Activated CD4-positive, alpha-beta T cell treated with anti-CD3 and anti-CD28 coated beads for 36 hours (primary cell): ENCODE results near the gene TMEM174. TPM values are rescaled to one million over a fixed set of nuclear protein-coding genes. Genes with fewer than 3 reads are reported as not detected.
"Not testable (repeated sequence)": the region's sequence is repeated elsewhere in the genome, so short reads cannot be mapped to it uniquely, and the experiment has no call there.

Source experiments
- ATAC-seq: fragments of 200-7000 bp; cut with Tn5 transposase; one replicate; pipeline ENCODE4 v1.10.0; 2021; ENCODE audit warnings: mild to moderate bottlenecking, moderate library complexity
- CTCF ChIA-PET: fragments of 350-600 bp; sonication (Branson Sonifier 250); formaldehyde crosslinking; loops from one replicate; lab custom pipeline; 2021; ENCODE audit warnings: antibody characterized with exemption; lab: Charles Lee
- POLR2A ChIA-PET: fragments of 350-600 bp; sonication (Branson Sonifier 250); formaldehyde crosslinking; loops from one replicate; lab custom pipeline; 2021; ENCODE audit warnings: antibody characterized with exemption, inconsistent platforms; lab: Charles Lee
- DNase-seq: peaks from one replicate; pipeline ENCODE4 v3.0.0-alpha.2; 2020
- H3K27ac Mint-ChIP-seq: one replicate; pipeline ENCODE4 v1.8.0; 2021; ENCODE audit warnings: mixed read lengths
- H3K27me3 Mint-ChIP-seq: one replicate; pipeline ENCODE4 v1.8.0; 2021; ENCODE audit warnings: mixed read lengths
- H3K36me3 Mint-ChIP-seq: one replicate; pipeline ENCODE4 v1.8.0; 2021; ENCODE audit warnings: low read depth, mixed read lengths
- H3K4me1 Mint-ChIP-seq: one replicate; pipeline ENCODE4 v1.8.0; 2021; ENCODE audit warnings: mixed read lengths
- H3K4me3 Mint-ChIP-seq: one replicate; pipeline ENCODE4 v1.8.0; 2021; ENCODE audit warnings: mild to moderate bottlenecking, moderate library complexity, mixed read lengths
- H3K9me3 Mint-ChIP-seq: one replicate; pipeline ENCODE4 v1.8.0; 2021; ENCODE audit warnings: low read depth, mixed read lengths
- intact Hi-C, 2 experiments: fragments of 100-400 bp; cut with DNase I in 1 of 2; cut with micrococcal nuclease in 1 of 2; formaldehyde crosslinking; loops; one replicate each; pipeline versions ENCODE4 v1.14.2 to v1.15.1; 2022 to 2024; cut with DNase I, micrococcal nuclease
- total RNA-seq, 2 experiments: library from RNA; stranded (reverse); gene quantifications; one replicate each; pipeline ENCODE4 v1.2.3, GENCODE V29; 2021

Gene TMEM174
- total RNA-seq, 2 experiments from 2014 or later, result not detected

DNA sequence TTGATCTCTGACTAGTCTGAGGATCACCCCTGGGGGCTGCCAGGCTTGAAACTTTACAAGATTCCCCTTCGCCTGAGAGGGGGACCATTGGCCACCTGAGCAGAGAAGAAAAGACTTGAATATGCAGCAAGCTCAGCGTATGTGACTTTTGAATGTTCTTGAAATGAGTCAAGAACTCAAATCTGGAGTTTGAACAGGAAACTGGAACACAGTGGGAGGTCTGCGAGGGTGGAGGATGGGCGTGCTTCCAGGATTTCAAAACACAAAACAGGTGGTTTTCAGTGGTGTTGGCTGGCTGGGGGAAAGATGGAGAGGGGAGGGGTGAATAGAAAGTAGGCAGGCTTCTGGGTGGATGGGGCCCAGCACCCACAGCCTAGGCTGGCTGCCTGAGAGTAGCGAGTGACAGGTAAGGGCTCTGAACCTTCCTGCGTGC is 40.6 kb downstream of the TMEM174 start:
- ChIA-PET CTCF (interaction anchor here (0.6 to 0.7 kb wide), 2 partner anchors 198 to 493 kb away, joined by 3 to 4 read pairs; no protein-coding TSS in a partner anchor), POLR2A (no interaction called here)
- H3K4me1 Mint-ChIP-seq, result peaks cover 14% of the 10 kb centered on the region
- intact Hi-C loops, result loop anchor here in 1 of 2 experiments (1.0 kb wide), 1 partner anchor 53 kb away; no protein-coding TSS in a partner anchor
- no peak overlapping the region for H3K27ac Mint-ChIP-seq
- DNase-seq, result peak; percentile 70
- peaks cover 7% of the 10 kb centered on the region for H3K36me3 Mint-ChIP-seq
- peaks cover 20% of the 10 kb centered on the region for H3K9me3 Mint-ChIP-seq
- peak; percentile 84 for ATAC-seq
- H3K27me3 Mint-ChIP-seq, result peaks cover 89% of the 10 kb centered on the region
- no peak overlapping the region for H3K4me3 Mint-ChIP-seq

DNA sequence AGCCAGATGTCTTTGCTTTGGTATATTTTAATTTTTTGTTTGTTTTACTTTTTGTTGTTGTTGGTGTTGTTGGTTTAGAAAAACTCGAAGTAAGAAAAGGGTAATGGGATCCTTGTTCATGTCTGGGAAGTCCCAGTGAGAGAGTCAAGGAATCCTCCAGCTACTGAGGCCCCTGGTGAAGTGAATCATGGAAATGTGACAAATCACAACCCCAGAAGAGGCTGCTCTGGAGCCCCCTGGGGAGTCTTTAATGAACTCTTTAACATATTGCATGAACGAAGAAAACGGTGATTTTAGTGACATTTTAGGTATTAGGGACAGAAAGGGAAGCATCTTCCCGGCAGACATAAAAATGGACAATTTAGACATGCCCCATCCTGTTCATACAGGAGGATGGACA is 41.3 kb downstream of the TMEM174 start:
- CTCF ChIA-PET, result interaction anchor here (0.6 to 3.1 kb wide), 2 partner anchors 12 to 492 kb away, joined by 4 to 28 read pairs; no protein-coding TSS in a partner anchor
- intact Hi-C loops, result loop anchor here in 1 of 2 experiments (2.0 kb wide), 1 partner anchor 260 kb away; no protein-coding TSS in a partner anchor
- Mint-ChIP-seq H3K4me1 (peaks cover 14% of the 10 kb centered on the region), H3K4me3 (no peak overlapping the region), H3K36me3 (peaks cover 7% of the 10 kb centered on the region), H3K9me3 (peaks cover 14% of the 10 kb centered on the region), H3K27ac (no peak overlapping the region), H3K27me3 (peaks cover 83% of the 10 kb centered on the region)
- POLR2A ChIA-PET, result no interaction called here
- ATAC-seq (no peak), DNase-seq (no peak)

DNA sequence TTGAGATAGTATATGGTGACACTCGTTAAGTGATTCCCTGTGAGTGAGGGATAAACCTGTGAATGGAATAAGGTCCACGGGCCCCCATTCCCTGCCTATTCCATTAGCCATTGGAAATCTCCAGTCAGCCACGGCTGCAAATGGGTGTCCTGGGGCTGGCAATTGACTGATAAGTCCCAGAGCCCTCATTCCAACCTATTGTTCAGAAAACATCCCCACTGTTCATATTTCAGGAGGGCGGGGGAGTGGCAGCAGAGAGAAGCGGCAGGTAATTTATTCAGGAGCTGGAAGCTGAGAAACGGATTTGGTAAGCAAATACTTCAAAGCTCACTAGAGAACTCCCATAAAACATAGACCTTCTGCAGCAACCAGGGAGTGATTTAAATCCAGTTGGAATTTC is 42.0 kb downstream of the TMEM174 start:
- intact Hi-C loops, result loop anchor here (2.0 to 5.0 kb wide), 3 partner anchors 82 to 260 kb away; no protein-coding TSS in a partner anchor

DNA sequence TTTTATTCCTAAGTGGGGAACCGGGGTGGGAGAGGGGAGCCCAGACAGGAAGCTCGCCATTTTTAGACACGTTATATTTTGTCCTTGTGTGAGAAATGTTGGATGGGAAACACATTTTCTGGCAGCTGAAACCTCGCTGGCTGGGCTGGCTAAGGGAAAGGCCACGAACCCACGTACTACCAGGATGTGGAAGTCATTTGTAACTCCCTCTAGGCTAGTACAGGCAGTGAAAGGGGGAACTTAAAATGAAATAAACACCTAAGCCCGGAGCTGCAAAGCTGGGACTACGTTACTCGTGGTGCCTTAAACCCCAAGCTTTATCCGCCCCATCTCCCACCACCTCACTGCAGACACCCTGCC is 42.5 kb downstream of the TMEM174 start:
- no peak overlapping the region for H3K4me3 Mint-ChIP-seq
- H3K27ac Mint-ChIP-seq, result no peak overlapping the region
- peaks cover 14% of the 10 kb centered on the region for H3K4me1 Mint-ChIP-seq
- ATAC-seq (no peak), DNase-seq (no peak)
- H3K27me3 Mint-ChIP-seq, result peaks cover 80% of the 10 kb centered on the region
- ChIA-PET CTCF (interaction anchor here (0.7 to 3.1 kb wide), 14 partner anchors 9 to 236 kb away, joined by 3 to 28 read pairs (median 3); no protein-coding TSS in a partner anchor), POLR2A (no interaction called here)
- no peaks in the 10 kb centered on the region for H3K36me3 Mint-ChIP-seq
- H3K9me3 Mint-ChIP-seq, result peaks cover 5% of the 10 kb centered on the region
- intact Hi-C loops, result loop anchor here (2.0 to 5.0 kb wide), 3 partner anchors 82 to 261 kb away; no protein-coding TSS in a partner anchor

More for the DNA sequence above, 42.0 kb downstream of the TMEM174 start:
- H3K27me3 Mint-ChIP-seq, result peaks cover 81% of the 10 kb centered on the region
- no peak overlapping the region for H3K27ac Mint-ChIP-seq
- DNase-seq (no peak), ATAC-seq (no peak)
- ChIA-PET CTCF (interaction anchor here (0.6 to 3.1 kb wide), 11 partner anchors 10 to 236 kb away, joined by 3 to 28 read pairs (median 3); no protein-coding TSS in a partner anchor), POLR2A (no interaction called here)
- H3K9me3 Mint-ChIP-seq, result peaks cover 8% of the 10 kb centered on the region
- peaks cover 14% of the 10 kb centered on the region for H3K4me1 Mint-ChIP-seq
- H3K36me3 Mint-ChIP-seq, result peaks cover 1% of the 10 kb centered on the region
- no peak overlapping the region for H3K4me3 Mint-ChIP-seq

DNA sequence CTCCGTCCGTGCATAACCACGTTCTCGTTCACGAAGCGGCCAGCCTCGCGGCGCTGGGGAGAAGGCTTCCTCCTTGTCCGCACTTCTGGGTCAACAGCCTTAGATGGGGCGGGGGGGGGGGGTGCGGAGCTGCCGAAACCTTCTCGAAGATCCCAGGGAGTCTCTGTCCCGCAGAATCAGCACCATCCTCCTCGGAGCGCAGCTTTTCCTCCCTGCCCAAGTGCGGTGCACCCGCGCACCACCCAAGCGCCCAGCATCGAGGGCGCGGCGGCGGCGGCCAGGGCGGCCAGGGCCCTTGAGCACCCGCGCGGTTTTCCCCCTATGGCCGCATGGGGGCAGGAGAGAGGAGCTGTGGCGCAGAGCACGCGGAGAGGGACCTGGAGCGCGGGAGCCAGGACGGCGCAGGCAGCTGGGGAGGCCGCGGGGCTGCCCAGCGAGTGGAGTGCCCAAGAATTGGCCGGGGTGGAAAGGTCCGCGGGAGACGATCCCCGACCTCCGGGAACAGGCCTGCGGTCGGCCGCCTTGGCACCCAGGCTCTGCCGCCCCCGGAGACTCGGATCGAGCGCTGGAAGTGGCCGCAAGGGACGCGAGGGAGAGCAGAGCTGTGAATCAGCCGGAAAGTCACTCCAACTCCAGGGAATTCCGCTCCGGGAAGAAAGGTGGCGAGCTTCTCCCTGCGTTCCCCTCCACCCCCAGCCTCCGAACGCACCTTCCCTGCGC is 43.1 kb downstream of the TMEM174 start:
- ChIA-PET CTCF (interaction anchor here (0.6 to 3.1 kb wide), 25 partner anchors 9 to 448 kb away, joined by 3 to 28 read pairs (median 3); no protein-coding TSS in a partner anchor), POLR2A (no interaction called here)
- H3K27ac Mint-ChIP-seq, result no peak overlapping the region
- H3K9me3 Mint-ChIP-seq, result peaks cover 5% of the 10 kb centered on the region
- H3K4me3 Mint-ChIP-seq, result no peak overlapping the region
- ATAC-seq, result peak; percentile 82
- H3K27me3 Mint-ChIP-seq, result peaks cover 76% of the 10 kb centered on the region
- peak; percentile 84 for DNase-seq
- peaks cover 14% of the 10 kb centered on the region for H3K4me1 Mint-ChIP-seq
- intact Hi-C loops, result loop anchor here (1.0 to 5.0 kb wide), 4 partner anchors 81 to 261 kb away; no protein-coding TSS in a partner anchor
- H3K36me3 Mint-ChIP-seq, result no peaks in the 10 kb centered on the region

DNA sequence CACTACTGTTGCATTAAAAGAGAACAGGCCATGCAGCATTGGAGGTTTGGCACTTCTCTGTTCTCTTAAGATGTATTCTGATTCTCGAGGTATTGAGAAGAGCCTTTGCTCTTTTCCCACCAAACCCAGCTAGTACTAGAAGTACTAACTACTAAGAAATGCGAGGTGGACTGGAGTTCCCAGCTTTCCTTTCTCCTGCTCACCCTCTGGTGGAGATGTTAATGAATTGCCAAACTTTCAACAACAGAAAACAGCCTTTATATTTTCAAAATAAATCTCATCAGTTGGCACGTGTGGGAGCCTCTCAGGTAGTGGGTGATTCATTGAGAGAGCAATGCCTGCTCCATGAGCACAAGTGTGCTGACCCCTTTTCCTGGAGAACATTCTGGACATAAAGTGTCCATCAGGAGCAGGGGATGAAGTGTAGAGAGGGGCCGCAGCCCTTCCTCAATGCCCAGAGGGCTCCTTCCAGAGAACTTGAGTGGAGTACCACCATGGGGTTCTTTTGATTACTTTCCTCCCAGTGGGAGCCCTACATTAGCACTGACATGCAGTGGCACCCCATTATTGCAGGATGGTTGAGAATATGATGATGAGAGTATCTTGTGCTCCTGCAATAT is 45.7 kb downstream of the TMEM174 start:
- peaks cover 67% of the 10 kb centered on the region for H3K27me3 Mint-ChIP-seq
- DNase-seq (no peak), ATAC-seq (no peak)
- intact Hi-C loops, result loop anchor here (5.0 kb wide), 2 partner anchors 79 to 234 kb away; no protein-coding TSS in a partner anchor
- H3K9me3 Mint-ChIP-seq, result no peaks in the 10 kb centered on the region
- H3K36me3 Mint-ChIP-seq, result no peaks in the 10 kb centered on the region
- no peak overlapping the region for H3K27ac Mint-ChIP-seq
- POLR2A ChIA-PET, result interaction anchor here (0.6 kb wide), 1 partner anchor 519 kb away, joined by 3 read pairs; no protein-coding TSS in a partner anchor
- no peak overlapping the region for H3K4me3 Mint-ChIP-seq
- CTCF ChIA-PET, result interaction anchor here (0.6 to 2.2 kb wide), 7 partner anchors 11 to 1408 kb away, joined by 3 to 11 read pairs (median 3); no protein-coding TSS in a partner anchor
- H3K4me1 Mint-ChIP-seq, result peaks cover 10% of the 10 kb centered on the region

DNA sequence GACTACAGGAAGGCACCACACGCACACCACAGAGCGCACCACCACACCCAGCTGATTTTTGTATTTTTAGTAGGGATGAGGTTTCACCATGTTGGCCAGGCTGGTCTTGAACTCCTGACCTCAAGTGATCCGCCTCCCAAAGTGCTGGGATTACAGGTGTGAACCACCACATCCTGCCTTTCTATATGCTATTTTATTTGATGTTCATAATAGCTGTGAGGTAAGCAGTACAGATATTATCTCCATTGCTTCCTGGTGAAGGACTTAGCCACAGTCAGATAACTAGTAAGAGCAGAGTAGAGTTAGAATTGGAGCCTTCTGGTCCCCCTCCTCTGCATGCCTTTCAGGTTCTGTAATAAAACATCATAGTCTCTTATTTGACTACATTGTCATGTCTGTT is 46.3 kb downstream of the TMEM174 start:
- H3K4me3 Mint-ChIP-seq, H3K9me3 Mint-ChIP-seq, H3K4me1 Mint-ChIP-seq, POLR2A ChIA-PET, DNase-seq, ATAC-seq, H3K36me3 Mint-ChIP-seq, H3K27ac Mint-ChIP-seq: not testable (repeated sequence)
- CTCF ChIA-PET, result interaction anchor here (0.7 to 1.4 kb wide), 2 partner anchors 13 to 59 kb away, joined by 3 read pairs; no protein-coding TSS in a partner anchor
- peaks cover 67% of the 10 kb centered on the region for H3K27me3 Mint-ChIP-seq
- intact Hi-C loops, result loop anchor here (5.0 kb wide), 2 partner anchors 78 to 233 kb away; no protein-coding TSS in a partner anchor

DNA sequence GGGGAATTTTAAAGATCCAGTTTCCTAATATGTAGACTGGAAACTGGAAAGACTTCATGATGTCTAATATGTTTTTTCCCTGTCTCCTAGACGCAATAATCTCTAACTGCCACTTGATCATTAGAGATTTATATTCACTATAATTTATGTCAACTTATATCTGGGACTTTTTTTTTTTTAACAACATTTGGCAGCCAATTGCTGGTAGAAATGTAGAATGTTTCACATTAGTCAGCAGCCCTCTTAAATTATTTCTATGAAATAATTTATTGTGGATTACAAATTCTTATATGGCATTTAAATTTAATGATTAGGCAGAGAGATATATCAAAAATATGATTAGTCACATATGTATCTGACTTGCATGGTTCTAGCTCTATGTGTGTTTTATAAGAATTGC is 48.2 kb downstream of the TMEM174 start:
- intact Hi-C loops, result no loop called here
- Mint-ChIP-seq H3K27ac (no peak overlapping the region), H3K9me3 (no peaks in the 10 kb centered on the region), H3K36me3 (no peaks in the 10 kb centered on the region), H3K4me1 (no peaks in the 10 kb centered on the region), H3K4me3 (no peak overlapping the region), H3K27me3 (peaks cover 62% of the 10 kb centered on the region)
- CTCF ChIA-PET, result no interaction called here
- ATAC-seq (no peak), DNase-seq (no peak)
- POLR2A ChIA-PET, result no interaction called here

DNA sequence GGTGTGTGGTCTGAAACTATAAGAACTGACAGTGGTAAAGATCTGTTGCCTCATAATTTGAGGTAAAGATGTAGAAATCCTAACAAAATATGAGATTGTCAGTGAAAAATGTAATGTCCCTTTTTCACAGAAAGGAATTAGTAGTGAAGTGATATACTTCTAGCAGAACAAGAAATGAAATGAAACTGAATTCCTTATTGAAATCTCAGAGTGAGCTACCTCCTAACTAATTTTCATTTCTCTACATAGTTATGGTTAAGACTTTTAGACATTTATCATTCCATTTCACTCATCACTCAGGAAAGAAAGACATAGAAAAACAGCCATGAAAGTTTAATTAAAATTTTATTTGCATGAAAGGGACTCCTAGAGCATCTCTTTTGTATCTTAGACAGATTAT is 48.7 kb downstream of the TMEM174 start:
- H3K4me3 Mint-ChIP-seq, result no peak overlapping the region
- ATAC-seq, result no peak
- H3K27me3 Mint-ChIP-seq, result peaks cover 64% of the 10 kb centered on the region
- intact Hi-C loops, result no loop called here
- ChIA-PET CTCF (no interaction called here), POLR2A (no interaction called here)
- no peaks in the 10 kb centered on the region for H3K36me3 Mint-ChIP-seq
- DNase-seq, result no peak
- H3K4me1 Mint-ChIP-seq, result no peaks in the 10 kb centered on the region
- H3K9me3 Mint-ChIP-seq, result no peaks in the 10 kb centered on the region
- no peak overlapping the region for H3K27ac Mint-ChIP-seq

DNA sequence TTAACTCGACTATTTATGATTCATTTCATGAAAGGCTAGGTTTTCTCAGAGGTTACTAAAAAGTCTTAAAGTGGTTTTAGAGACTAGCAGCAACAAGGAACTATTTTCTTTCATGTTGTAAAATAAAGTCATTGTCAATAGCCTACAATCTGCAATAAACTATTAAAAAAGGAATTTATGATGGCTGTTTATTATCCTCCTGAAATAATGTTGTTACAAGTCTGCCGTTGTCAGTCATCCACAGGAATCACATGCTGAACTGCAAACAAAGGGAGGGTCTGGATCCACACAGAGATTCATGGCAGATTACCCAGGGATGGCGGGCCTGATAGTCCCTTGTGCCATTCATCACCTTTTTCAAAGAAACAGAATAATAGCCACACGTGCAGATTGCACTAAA is 49.2 kb downstream of the TMEM174 start:
- H3K27me3 Mint-ChIP-seq, result peaks cover 64% of the 10 kb centered on the region
- CTCF ChIA-PET, result no interaction called here

More for the DNA sequence above, 49.2 kb downstream of the TMEM174 start:
- no peak overlapping the region for H3K4me3 Mint-ChIP-seq
- ATAC-seq, result no peak
- intact Hi-C loops, result no loop called here
- H3K36me3 Mint-ChIP-seq, result no peaks in the 10 kb centered on the region
- no peak for DNase-seq
- H3K9me3 Mint-ChIP-seq, result no peaks in the 10 kb centered on the region
- H3K27ac Mint-ChIP-seq, result no peak overlapping the region
- POLR2A ChIA-PET, result no interaction called here
- H3K4me1 Mint-ChIP-seq, result no peaks in the 10 kb centered on the region
